Measurements from ENCODE around the gene POGLUT2. TPM values are rescaled to one million over a fixed set of nuclear protein-coding genes. Genes with fewer than 3 reads are reported as not detected.

POGLUT2 gene
- total and polyA plus RNA-seq, 2 donors (not counting 3 experiments of a cell fraction or from before 2014, with no cell fraction given), result 17.9 to 22.5 TPM

GRCh38 chr13:102758842-102759241 is 39.9 kb downstream of the POGLUT2 start:
- H2AFZ ChIP-seq (ENCODE audit: low read depth, low read length), result no peak overlapping the region
- no peaks in the 10 kb centered on the region for H3K36me3 ChIP-seq (ENCODE audit: control insufficient read depth in 2 of 2, extremely low read depth in 1 of 2, insufficient read depth in 2 of 2, low read length in 2 of 2)

More at GRCh38 chr13:102758842-102759241, 39.9 kb downstream of the POGLUT2 start:
- TF ChIP-seq FOS (IDR thresholded peaks at IDR 0.05; ENCODE audit: borderline replicate concordance, insufficient read depth, low read length) (no peak), POLR2AphosphoS5 (IDR thresholded peaks at IDR 0.05; ENCODE audit: insufficient read depth, low read depth, low read length) (no peak), CTCF (IDR thresholded peaks at IDR 0.05; ENCODE audit: extremely low read depth in 1 of 2, insufficient read depth in 1 of 2, low read depth in 1 of 2, low read length in 2 of 2) (no peak), GATA2 (IDR thresholded peaks at IDR 0.05; ENCODE audit: insufficient read depth, insufficient read length, low read depth, low read length) (no peak), EZH2 (IDR thresholded peaks at IDR 0.05; ENCODE audit: borderline replicate concordance, low read depth, low read length, severe bottlenecking) (no peak), MYC (IDR thresholded peaks at IDR 0.05; ENCODE audit: low read depth, low read length) (no peak), JUN (IDR thresholded peaks at IDR 0.05; ENCODE audit: borderline replicate concordance, insufficient read depth, insufficient read length, low read depth) (no peak)
- TF ChIP-seq, protein P1, sequence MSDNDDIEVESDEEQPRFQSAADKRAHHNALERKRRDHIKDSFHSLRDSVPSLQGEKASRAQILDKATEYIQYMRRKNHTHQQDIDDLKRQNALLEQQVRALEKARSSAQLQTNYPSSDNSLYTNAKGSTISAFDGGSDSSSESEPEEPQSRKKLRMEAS (IDR thresholded peaks at IDR 0.05; ENCODE audit: insufficient read depth, insufficient read length), result no peak
- Histone ChIP-seq H3K9me1 (replicated peaks; ENCODE audit: control insufficient read depth, extremely low read depth, insufficient read depth, low read length) (no peaks in the 10 kb centered on the region), H3K9me3 (replicated peaks; ENCODE audit: control insufficient read depth, insufficient read depth, low read length) (no peaks in the 10 kb centered on the region), H3K9ac (replicated peaks; ENCODE audit: extremely low read depth, insufficient read depth, low read length) (no peak overlapping the region), H4K20me1 (replicated peaks; ENCODE audit: control insufficient read depth, extremely low read depth, insufficient read depth, low read length) (no peaks in the 10 kb centered on the region), H3K4me2 (ENCODE audit: insufficient read depth, low read length) (no peak overlapping the region), H3K27ac (ENCODE audit: insufficient read depth, low read depth, low read length) (no peak overlapping the region), H3K27me3 (ENCODE audit: control insufficient read depth in 2 of 2, insufficient read depth in 2 of 2, low read length in 2 of 2) (no peaks in the 10 kb centered on the region), H3K79me2 (ENCODE audit: control insufficient read depth, insufficient read depth, low read length) (no peaks in the 10 kb centered on the region), H3K4me3 (replicated peaks in 1 of 3; ENCODE audit: insufficient read depth in 1 of 3, low read depth in 1 of 3, low read length in 3 of 3) (no peak overlapping the region), H3K4me1 (ENCODE audit: control insufficient read depth, extremely low read depth, insufficient read depth, low read length) (no peaks in the 10 kb centered on the region)
- ChIA-PET CTCF (interaction anchor here (1.3 to 2.4 kb wide), 3 partner anchors 10 to 34 kb away, joined by 3 to 7 read pairs (median 3); no protein-coding TSS in a partner anchor), POLR2A (no interaction called here)
- dilution Hi-C loops (cut with MboI; ENCODE audit: extremely low pct_ligation_motif_present, low sequenced_read_pairs) (no loop called here), intact Hi-C loops (cut with micrococcal nuclease) (no loop called here)
- no peak for FAIRE-seq
- no TSS peak for BruUV-seq (replicated peaks)
- DNase-seq (ENCODE audit: low read depth, low spot score), result no peak
